GM18868 (cell line): Measurements from ENCODE around the gene VWA3B.
"Not testable (repeated sequence)": the region's sequence is repeated elsewhere in the genome, so short reads cannot be mapped to it uniquely, and the experiment has no call there.

ENCODE experiments used
- ATAC-seq: cut with Tn5 transposase; IDR thresholded peaks from one replicate; pipeline ENCODE4 v1.9.1; 2021; ENCODE audit warnings: mild to moderate bottlenecking, moderate library complexity; ENCODE audit not compliant: unreplicated experiment

The VWA3B gene

GRCh38 chr2:98295721-98296414, 208.9 kb downstream of the VWA3B start:
- ATAC-seq: no peak

GRCh38 chr2:98296440-98296839, 209.5 kb downstream of the VWA3B start:
- no peak for ATAC-seq

GRCh38 chr2:98297817-98298682, 211.1 kb downstream of the VWA3B start:
- ATAC-seq: no peak

GRCh38 chr2:98298683-98299164, 211.8 kb downstream of the VWA3B start:
- no peak for ATAC-seq

GRCh38 chr2:98299211-98299905, 212.4 kb downstream of the VWA3B start:
- ATAC-seq: no peak

- ATAC-seq: no peak
Observed at GRCh38 chr2:98300141-98300874, 213.3 kb downstream of the VWA3B start.

GRCh38 chr2:98301469-98301868, 214.5 kb downstream of the VWA3B start:
- ATAC-seq: no peak

GRCh38 chr2:98307131-98307696, 220.2 kb downstream of the VWA3B start:
- not testable (repeated sequence) for ATAC-seq

- ATAC-seq: no peak
Observed at GRCh38 chr2:98308068-98308467, 221.1 kb downstream of the VWA3B start.

GRCh38 chr2:98308532-98308931, 221.6 kb downstream of the VWA3B start:
- no peak for ATAC-seq

- no peak for ATAC-seq
Observed at GRCh38 chr2:98309580-98309979, 222.6 kb downstream of the VWA3B start.

GRCh38 chr2:98310010-98310409, 223.0 kb downstream of the VWA3B start:
- no peak for ATAC-seq

GRCh38 chr2:98311090-98311489, 224.1 kb downstream of the VWA3B start:
- no peak for ATAC-seq

- no peak for ATAC-seq
Observed at GRCh38 chr2:98311771-98312545, 225.0 kb downstream of the VWA3B start.

- ATAC-seq: no peak
Observed at GRCh38 chr2:98313492-98314250, 226.7 kb downstream of the VWA3B start.

GRCh38 chr2:98314251-98314650, 227.3 kb downstream of the VWA3B start:
- ATAC-seq: no peak

GRCh38 chr2:98315957-98316356, 229.0 kb downstream of the VWA3B start:
- ATAC-seq: no peak

- no peak for ATAC-seq
Observed at GRCh38 chr2:98317214-98317613, 230.2 kb downstream of the VWA3B start.

GRCh38 chr2:98320171-98320570, 233.2 kb downstream of the VWA3B start:
- ATAC-seq: not testable (repeated sequence)
